GM12878 (cell line): ENCODE results near the gene PCK1. TPM values are rescaled to one million over a fixed set of nuclear protein-coding genes. Genes with fewer than 3 reads are reported as not detected.

Source experiments
- ATAC-seq: fragments of 200-7000 bp; cut with Tn5 transposase; 3 replicates; pipeline ENCODE4 v1.9.1; 2020; ENCODE audit warnings: mild to moderate bottlenecking, moderate library complexity
- BruUV-seq: library from RNA; stranded (reverse); fragments of 400-500 nt; replicated peaks from 2 replicates; lab custom pipeline; 2021; lab: Mats Ljungman, UMichigan
- CTCF ChIA-PET: fragments of 300-600 bp; sonication (Branson Sonifier 250); formaldehyde crosslinking; extraction: SDS; loops from one replicate; lab custom pipeline; 2021; ENCODE audit warnings: inconsistent platforms; lab: Yijun Ruan, JAX
- POLR2A ChIA-PET: fragments of 350-600 bp; formaldehyde crosslinking; extraction: SDS; loops from one replicate; lab custom pipeline; 2021; ENCODE audit warnings: inconsistent platforms; lab: Charles Lee
- RAD21 ChIA-PET: fragments of 300-600 bp; sonication (Branson Sonifier 250); formaldehyde crosslinking; loops from one replicate; lab custom pipeline; 2023; ENCODE audit warnings: antibody characterized with exemption; ENCODE audit not compliant: unreplicated experiment; lab: Charles Lee
- SMC1A ChIA-PET: fragments of 300-600 bp; sonication (Branson Sonifier 250); formaldehyde crosslinking; loops from one replicate; lab custom pipeline; 2023; ENCODE audit not compliant: unreplicated experiment, uncharacterized antibody; lab: Charles Lee
- DNase-seq: peaks from one replicate; pipeline ENCODE4 v3.0.0-alpha.2; 2011; ENCODE audit warnings: low read depth, low spot score
- FAIRE-seq: peaks from 3 replicates; lab custom pipeline; 2011; peaks lifted over from hg19 to GRCh38; lab: Jason Lieb, UNC
- H2AFZ ChIP-seq: 2 replicates; pipeline ENCODE4 v1.6.0; 2011; ENCODE audit warnings: low read depth, low read length, control low read depth; ENCODE audit not compliant: control insufficient read depth
- H3K27ac ChIP-seq: 2 replicates; pipeline ENCODE4 v1.5.1; 2011; ENCODE audit warnings: control low read depth; ENCODE audit not compliant: control insufficient read depth, insufficient read depth
- H3K27me3 ChIP-seq, 2 experiments: replicated peaks in 1 of 2; 2 replicates each; pipeline versions ENCODE4 v1.6.0 to v1.6.1; 2011; ENCODE audit warnings: low read length in 1 of 2; ENCODE audit not compliant: control insufficient read depth in 2 of 2, insufficient read depth in 2 of 2
- H3K36me3 ChIP-seq, 2 experiments: 2 replicates each; pipeline ENCODE4 v1.5.1; 2011; ENCODE audit warnings: low read length in 1 of 2; ENCODE audit not compliant: control insufficient read depth in 2 of 2, insufficient read depth in 2 of 2
- H3K4me1 ChIP-seq: 2 replicates; pipeline ENCODE4 v1.6.1; 2011; ENCODE audit warnings: mild to moderate bottlenecking, low read length, moderate library complexity, mixed read lengths; ENCODE audit not compliant: control insufficient read depth, insufficient read depth
- H3K4me2 ChIP-seq: 2 replicates; pipeline ENCODE4 v1.6.0; 2011; ENCODE audit warnings: control low read depth; ENCODE audit not compliant: control insufficient read depth, insufficient read depth
- H3K4me3 ChIP-seq: fragments of 200-600 bp; sonication (generic); 2 replicates; pipeline ENCODE4 v1.5.1; 2016
- H3K79me2 ChIP-seq: 2 replicates; pipeline ENCODE4 v1.6.0; 2011; ENCODE audit warnings: low read length; ENCODE audit not compliant: control insufficient read depth, insufficient read depth
- H3K9ac ChIP-seq: 2 replicates; pipeline ENCODE4 v1.8.0; 2011; ENCODE audit warnings: low read length, control low read depth, mixed read lengths; ENCODE audit not compliant: control insufficient read depth, insufficient read depth
- H3K9me3 ChIP-seq: replicated peaks from 3 replicates; pipeline ENCODE4 v1.5.1; 2011; ENCODE audit warnings: mild to moderate bottlenecking, low read length; ENCODE audit not compliant: control insufficient read depth, insufficient read depth
- H4K20me1 ChIP-seq: 2 replicates; pipeline ENCODE4 v1.6.0; 2011; ENCODE audit not compliant: control insufficient read depth, insufficient read depth
- ATF7 ChIP-seq: fragments of 450-650 bp; IDR thresholded peaks from 2 replicates; pipeline ENCODE4 v1.6.1; 2016; ENCODE audit warnings: low read depth, mild to moderate bottlenecking
- HDAC6 ChIP-seq: fragments of 200-600 bp; sonication (generic); IDR thresholded peaks from one replicate; pipeline ENCODE4 v1.8.0; 2017; ENCODE audit warnings: antibody characterized with exemption; ENCODE audit not compliant: unreplicated experiment
- KDM1A ChIP-seq: fragments of 200-600 bp; sonication (generic); IDR thresholded peaks from 2 replicates; pipeline ENCODE4 v1.6.1; 2016; ENCODE audit warnings: borderline replicate concordance
- MLLT1 ChIP-seq: fragments of 450-650 bp; IDR thresholded peaks from 2 replicates; pipeline ENCODE4 v1.6.1; 2016; ENCODE audit warnings: mild to moderate bottlenecking
- NFYB ChIP-seq: IDR thresholded peaks from 2 replicates; pipeline ENCODE4 v1.6.1; 2011; ENCODE audit warnings: low read depth, mild to moderate bottlenecking, low read length, improper control_type of control experiment, moderate library complexity; ENCODE audit not compliant: insufficient read depth
- RCOR1 ChIP-seq: conservative IDR thresholded peaks from 2 replicates; pipeline ENCODE4 v1.6.1; 2012; ENCODE audit warnings: low read depth, low read length, improper control_type of control experiment
- SIN3A ChIP-seq: IDR thresholded peaks from 2 replicates; pipeline ENCODE4 v1.6.1; 2012; ENCODE audit warnings: low read depth, low read length, improper control_type of control experiment
- TCF3 ChIP-seq: IDR thresholded peaks from 2 replicates; pipeline ENCODE4 v1.6.1; 2012; ENCODE audit warnings: low read depth, mild to moderate bottlenecking, low read length, borderline replicate concordance; ENCODE audit not compliant: insufficient read depth
- WGBS: methylation state at CpG from one replicate; pipeline ENCODE4 v1.1.6; 2016; ENCODE audit warnings: low lambda C conversion rate; ENCODE audit not compliant: insufficient replicate concordance, insufficient coverage; ENCODE audit errors: missing lambda C conversion rate; 5-methylcytosine and 5-hydroxymethylcytosine counted together
- in situ Hi-C: fragments of 300-500 bp; cut with MboI; formaldehyde crosslinking; loops from 9 replicates; pipeline ENCODE4 v1.14.3; 2018; ENCODE audit warnings: mixed read lengths
- intact Hi-C: fragments of 100-400 bp; cut with micrococcal nuclease; formaldehyde crosslinking; loops from one replicate; pipeline ENCODE4 v1.14.2; 2022; ENCODE audit not compliant: unreplicated experiment
- polyA plus RNA-seq, 11 experiments: library from polyadenylated mRNA; depleted of rRNA in 4 of 11; unstranded in 6 of 11; stranded (reverse) in 5 of 11; fragments of >200 nt; fragmentation: Nextera tagmentation in 4 of 11; fragmentation: Illumina TruSeq in 1 of 11; extraction: Ambion mirVana in 4 of 11; extraction: Trizol in 1 of 11; gene quantifications; 1 replicate in 1 of 11; 2 replicates in 10 of 11; pipeline versions ENCODE4 v1.2.1 to v1.2.3, GENCODE V29; 2011 to 2016; ENCODE audit warnings: inconsistent platforms in 2 of 11, missing spikeins in 2 of 11, low read depth in 1 of 11
- total RNA-seq, 4 experiments: library from RNA; depleted of rRNA in 3 of 4; stranded (reverse); fragments of >200 nt in 3 of 4; fragmentation: Illumina TruSeq in 1 of 4; extraction: Trizol in 1 of 4; gene quantifications; 2 replicates each; pipeline versions ENCODE4 v1.2.1 to v1.2.3, GENCODE V29; 2013 to 2021
- TF ChIP-seq, protein P1 (sequence below): IDR thresholded peaks from 2 replicates; pipeline ENCODE4 v1.6.1; 2011; ENCODE audit warnings: mild to moderate bottlenecking, low read depth, low read length, moderate library complexity; ENCODE audit not compliant: insufficient replicate concordance

Gene PCK1
- total and polyA plus RNA-seq, 10 of the 15 experiments (the other 5 are each of a cell fraction or from before 2014, with no cell fraction given) = 0.02 to 0.33 (median 0.09) TPM; not detected in 5

DNA sequence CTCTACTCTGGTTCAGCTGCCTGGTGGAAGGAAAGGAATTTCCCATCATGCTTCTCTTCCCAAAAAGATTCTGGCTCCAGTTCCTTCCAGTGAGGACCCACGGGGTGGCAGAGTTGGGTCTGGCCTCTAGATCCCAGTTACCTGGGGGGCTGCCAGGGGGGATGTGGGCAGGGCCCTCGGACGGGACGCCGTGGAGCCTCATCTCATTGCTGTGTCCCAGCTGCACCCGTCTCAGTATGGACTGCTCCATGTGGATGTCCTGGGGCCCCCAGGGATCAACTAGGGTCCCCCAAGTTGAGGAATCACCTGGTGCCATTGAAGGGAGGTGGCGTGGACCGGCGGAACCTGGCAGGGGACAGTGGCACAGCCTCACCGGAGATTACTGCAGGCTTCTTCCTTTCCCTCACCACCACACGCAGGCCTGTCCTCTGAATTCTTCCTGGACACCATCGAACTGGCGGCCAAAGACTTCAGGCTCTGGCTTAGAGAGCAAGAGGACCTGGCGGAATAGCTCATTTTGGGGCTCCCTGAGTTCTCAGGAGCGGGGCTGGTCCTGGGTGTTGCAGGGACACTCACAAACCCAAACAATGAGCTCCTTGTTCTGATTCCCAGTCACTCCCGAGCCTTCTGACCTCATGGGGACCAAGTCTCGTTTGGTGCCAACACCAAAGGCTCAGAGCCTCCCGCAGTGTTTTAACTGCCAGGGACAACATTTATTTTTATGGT is 50.8 kb downstream of the PCK1 start:
- TF ChIP-seq RCOR1 (no peak), MLLT1 (no peak), NFYB (no peak), HDAC6 (no peak), KDM1A (no peak), SIN3A (no peak), ATF7 (no peak), TCF3 (no peak)
- TF ChIP-seq, protein P1, sequence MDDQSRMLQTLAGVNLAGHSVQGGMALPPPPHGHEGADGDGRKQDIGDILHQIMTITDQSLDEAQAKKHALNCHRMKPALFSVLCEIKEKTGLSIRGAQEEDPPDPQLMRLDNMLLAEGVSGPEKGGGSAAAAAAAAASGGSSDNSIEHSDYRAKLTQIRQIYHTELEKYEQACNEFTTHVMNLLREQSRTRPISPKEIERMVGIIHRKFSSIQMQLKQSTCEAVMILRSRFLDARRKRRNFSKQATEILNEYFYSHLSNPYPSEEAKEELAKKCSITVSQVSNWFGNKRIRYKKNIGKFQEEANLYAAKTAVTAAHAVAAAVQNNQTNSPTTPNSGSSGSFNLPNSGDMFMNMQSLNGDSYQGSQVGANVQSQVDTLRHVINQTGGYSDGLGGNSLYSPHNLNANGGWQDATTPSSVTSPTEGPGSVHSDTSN = no peak
- TF ChIP-seq, all 136 proteins: peak for 0
- H3K27me3 ChIP-seq = peaks cover 0 to 2% of the 10 kb centered on the region in 2 experiments; a peak in 1 of 4 replicates
- no TSS peak for BruUV-seq
- FAIRE-seq (no peak), ATAC-seq (no peak), DNase-seq (no peak)
- H3K4me2 ChIP-seq = no peak overlapping the region
- H3K36me3 ChIP-seq = no peaks in the 10 kb centered on the region; a peak in 1 of 4 replicates
- ChIA-PET POLR2A (no interaction called here), CTCF (interaction anchor here (0.7 to 1.1 kb wide), 2 partner anchors 16 to 69 kb away, joined by 3 to 5 read pairs; no protein-coding TSS in a partner anchor), SMC1A (no interaction called here), RAD21 (no interaction called here)
- 71% methylated on average over 18 of the region's 18 CpGs for WGBS
- no peak overlapping the region for H2AFZ ChIP-seq
- no peaks in the 10 kb centered on the region for H3K9me3 ChIP-seq
- H3K4me3 ChIP-seq = no peak overlapping the region
- no peak overlapping the region for H3K27ac ChIP-seq
- in situ Hi-C loops (loop anchor here (10.0 kb wide), 2 partner anchors 783 to 843 kb away; no protein-coding TSS in a partner anchor), intact Hi-C loops (no loop called here)
- H3K79me2 ChIP-seq = no peaks in the 10 kb centered on the region
- H3K9ac ChIP-seq = no peak overlapping the region
- no peaks in the 10 kb centered on the region for H3K4me1 ChIP-seq
- H4K20me1 ChIP-seq = no peaks in the 10 kb centered on the region
